ENCODE measurements around the gene CDK10.
A peak's percentile ranks its signal among the peaks of the same experiment; 100 is the strongest.
"Not testable (repeated sequence)": the region's sequence is repeated elsewhere in the genome, so short reads cannot be mapped to it uniquely, and the experiment has no call there.

CDK10 gene

GRCh38 chr16:89655062-89655643 is 31.3 kb upstream of the CDK10 start:
- DNase-seq (ENCODE audit: low read depth) = no peak

GRCh38 chr16:89656435-89657121 is 29.9 kb upstream of the CDK10 start:
- DNase-seq (ENCODE audit: low read depth) = no peak
- TF ChIP-seq, protein P1, sequence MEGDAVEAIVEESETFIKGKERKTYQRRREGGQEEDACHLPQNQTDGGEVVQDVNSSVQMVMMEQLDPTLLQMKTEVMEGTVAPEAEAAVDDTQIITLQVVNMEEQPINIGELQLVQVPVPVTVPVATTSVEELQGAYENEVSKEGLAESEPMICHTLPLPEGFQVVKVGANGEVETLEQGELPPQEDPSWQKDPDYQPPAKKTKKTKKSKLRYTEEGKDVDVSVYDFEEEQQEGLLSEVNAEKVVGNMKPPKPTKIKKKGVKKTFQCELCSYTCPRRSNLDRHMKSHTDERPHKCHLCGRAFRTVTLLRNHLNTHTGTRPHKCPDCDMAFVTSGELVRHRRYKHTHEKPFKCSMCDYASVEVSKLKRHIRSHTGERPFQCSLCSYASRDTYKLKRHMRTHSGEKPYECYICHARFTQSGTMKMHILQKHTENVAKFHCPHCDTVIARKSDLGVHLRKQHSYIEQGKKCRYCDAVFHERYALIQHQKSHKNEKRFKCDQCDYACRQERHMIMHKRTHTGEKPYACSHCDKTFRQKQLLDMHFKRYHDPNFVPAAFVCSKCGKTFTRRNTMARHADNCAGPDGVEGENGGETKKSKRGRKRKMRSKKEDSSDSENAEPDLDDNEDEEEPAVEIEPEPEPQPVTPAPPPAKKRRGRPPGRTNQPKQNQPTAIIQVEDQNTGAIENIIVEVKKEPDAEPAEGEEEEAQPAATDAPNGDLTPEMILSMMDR (conservative IDR thresholded peaks at IDR 0.05; ENCODE audit: control insufficient read depth, insufficient read depth, low read depth, low read length) = no peak
- peak overlapping the region; percentile 96 for H3K4me3 ChIP-seq (ENCODE audit: control insufficient read depth, low read depth, low read length)

More at GRCh38 chr16:89655062-89655643, 31.3 kb upstream of the CDK10 start:
- H3K4me3 ChIP-seq (ENCODE audit: control insufficient read depth, low read depth, low read length) = no peak overlapping the region
- TF ChIP-seq, protein P1 (conservative IDR thresholded peaks at IDR 0.05; ENCODE audit: control insufficient read depth, insufficient read depth, low read depth, low read length) = no peak

DNA sequence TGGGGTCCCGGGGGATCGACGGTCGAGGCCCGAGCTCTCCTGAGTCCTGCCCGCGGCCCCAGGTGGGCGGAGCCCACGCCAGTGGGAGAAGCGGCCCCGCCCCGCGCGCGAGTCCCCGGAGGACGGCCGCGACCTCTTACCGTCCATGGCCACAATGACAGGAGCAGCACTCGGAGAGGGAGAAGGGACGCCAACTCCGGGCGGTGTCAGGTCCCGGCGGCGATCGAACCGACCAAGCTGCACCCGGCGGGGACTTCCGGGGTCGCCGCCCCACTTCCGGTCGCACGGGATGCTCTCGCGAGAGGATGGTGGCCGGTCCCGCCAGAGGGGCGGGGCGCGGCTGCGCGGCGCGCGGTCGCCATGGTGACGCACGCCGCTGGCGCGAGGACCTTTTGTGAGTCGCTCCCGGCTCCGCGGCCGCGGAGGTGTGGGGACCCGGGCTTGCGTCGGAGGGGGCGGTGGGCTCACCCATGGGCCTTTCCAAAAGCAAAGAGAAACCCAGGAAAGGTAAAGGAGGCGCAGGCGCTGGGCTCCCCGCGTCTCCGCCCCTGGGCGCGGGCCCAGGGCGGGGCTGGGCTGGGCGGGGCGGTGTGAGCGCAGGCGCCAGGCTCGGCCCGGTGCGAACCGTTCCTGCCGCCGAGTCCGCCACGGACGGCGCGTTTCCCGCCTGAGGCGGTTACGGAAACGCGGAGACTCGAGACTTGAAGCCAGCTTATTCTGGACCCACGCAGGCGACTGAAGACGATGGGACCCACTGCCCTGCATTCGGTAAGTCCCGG is 28.9 kb upstream of the CDK10 start, which contains the start of the genes CHMP1A and SPATA33:
CHMP1A (minus strand) TSS at position 267 of the 779 bp plus-strand sequence; CDS start at position 147, 120 bp downstream.
SPATA33 (plus strand) TSS at position 395 of the 779 bp plus-strand sequence; CDS start at position 471, 76 bp downstream.
- DNase-seq (ENCODE audit: low read depth) = peak; percentile 76
- H3K4me3 ChIP-seq (ENCODE audit: control insufficient read depth, low read depth, low read length) = peak within 1 kb of the TSS; percentile 96
- TF ChIP-seq, protein P1 (conservative IDR thresholded peaks at IDR 0.05; ENCODE audit: control insufficient read depth, insufficient read depth, low read depth, low read length) = no peak

DNA sequence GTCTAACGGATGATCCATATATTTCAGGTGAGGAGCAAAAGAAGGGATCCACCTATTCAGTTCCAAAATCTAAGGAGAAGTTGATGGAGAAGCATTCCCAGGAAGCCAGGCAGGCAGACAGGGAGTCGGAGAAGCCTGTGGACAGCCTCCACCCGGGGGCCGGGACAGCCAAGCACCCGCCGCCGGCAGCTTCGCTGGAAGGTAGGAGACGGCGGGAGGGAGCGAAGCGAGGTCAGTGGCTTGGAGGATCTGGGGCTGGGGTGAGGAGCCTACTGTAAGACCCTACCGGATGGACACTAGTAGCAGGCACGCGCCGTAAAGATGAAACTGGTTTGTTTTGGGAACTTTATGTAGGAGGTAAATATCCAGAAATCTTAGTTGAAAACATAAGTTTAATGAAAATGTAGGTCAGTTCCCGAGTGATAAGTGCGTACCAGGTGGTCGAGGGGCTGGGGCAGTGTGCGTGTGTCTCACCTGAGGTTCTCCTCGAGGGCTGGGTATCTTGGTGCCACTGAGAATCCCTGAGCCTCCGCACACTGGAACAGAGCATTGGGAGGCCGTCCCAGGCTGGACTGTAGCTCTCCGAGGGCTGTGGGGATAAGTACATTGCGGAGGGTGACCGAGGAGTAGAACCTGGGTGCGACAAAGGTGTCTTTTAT is 28.1 kb upstream of the CDK10 start:
- TF ChIP-seq, protein P1 (conservative IDR thresholded peaks at IDR 0.05; ENCODE audit: control insufficient read depth, insufficient read depth, low read depth, low read length) = no peak
- peak overlapping the region; percentile 96 for H3K4me3 ChIP-seq (ENCODE audit: control insufficient read depth, low read depth, low read length)
- DNase-seq (ENCODE audit: low read depth) = no peak

- TF ChIP-seq, protein P1 (conservative IDR thresholded peaks at IDR 0.05; ENCODE audit: control insufficient read depth, insufficient read depth, low read depth, low read length) = no peak
- H3K4me3 ChIP-seq (ENCODE audit: control insufficient read depth, low read depth, low read length) = no peak overlapping the region
- DNase-seq (ENCODE audit: low read depth) = no peak
These were observed 26.3 kb upstream of the CDK10 start for GRCh38 chr16:89660146-89660545.

DNA sequence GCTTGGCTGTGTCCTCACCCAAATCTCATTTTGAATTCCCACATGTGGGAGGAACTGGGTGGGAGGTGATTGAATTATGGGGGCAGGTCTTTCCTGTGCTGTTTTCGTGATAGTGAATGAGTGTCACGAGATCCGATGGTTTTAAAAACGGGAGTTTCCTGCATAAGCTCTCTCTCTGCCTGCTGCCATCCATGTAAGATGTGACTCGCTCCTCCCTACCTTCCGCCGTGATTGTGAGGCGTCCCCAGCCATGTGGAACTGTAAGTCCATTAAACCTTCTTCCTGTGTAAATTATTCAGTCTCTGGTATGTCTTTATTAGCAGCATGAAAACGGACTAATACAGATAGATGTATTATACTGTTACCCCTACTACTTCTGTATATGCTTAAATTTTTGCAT is 25.3 kb upstream of the CDK10 start:
- TF ChIP-seq, protein P1 (conservative IDR thresholded peaks at IDR 0.05; ENCODE audit: control insufficient read depth, insufficient read depth, low read depth, low read length) = no peak
- no peak overlapping the region for H3K4me3 ChIP-seq (ENCODE audit: control insufficient read depth, low read depth, low read length)
- no peak for DNase-seq (ENCODE audit: low read depth)

GRCh38 chr16:89664238-89664637 is 22.3 kb upstream of the CDK10 start:
- not testable (repeated sequence) for H3K4me3 ChIP-seq (ENCODE audit: control insufficient read depth, low read depth, low read length)
- DNase-seq (ENCODE audit: low read depth) = peak; percentile 28

Measured in fibroblast of mammary gland (primary cell).